Tibial nerve (tissue), 4 donors: Measurements from ENCODE around the gene NCAM1. TPM values are rescaled to one million over a fixed set of nuclear protein-coding genes. Genes with fewer than 3 reads are reported as not detected.

Experiments
- DNase-seq, 2 donors: peaks; one replicate each; pipeline ENCODE4 v3.0.0-alpha.2; 2019; ENCODE audit warnings: low spot score in 2 of 2
- H3K27ac ChIP-seq, 4 donors: fragments of 200-600 bp; sonication (generic) in 3 of 4; one replicate each; pipeline ENCODE4 v1.5.1; 2017 to 2019; ENCODE audit warnings: mild to moderate bottlenecking in 1 of 4
- H3K27me3 ChIP-seq, 2 donors: fragments of 200-600 bp; sonication (generic) in 1 of 2; one replicate each; pipeline versions ENCODE4 v1.5.1 to v1.6.0; 2017 to 2019
- H3K36me3 ChIP-seq, 3 donors: fragments of 200-600 bp; sonication (generic); one replicate each; pipeline ENCODE4 v1.5.1; 2018 to 2019
- H3K4me1 ChIP-seq, 4 donors: fragments of 200-600 bp; sonication (generic) in 3 of 4; one replicate each; pipeline ENCODE4 v1.5.1; 2017 to 2019
- H3K4me3 ChIP-seq, 4 donors: fragments of 200-600 bp; sonication (generic) in 3 of 4; one replicate each; pipeline ENCODE4 v1.5.1; 2017 to 2019; ENCODE audit warnings: mild to moderate bottlenecking in 1 of 4, moderate library complexity in 1 of 4
- H3K9me3 ChIP-seq, 4 donors: fragments of 200-600 bp; sonication (generic) in 3 of 4; one replicate each; pipeline ENCODE4 v1.5.1; 2017 to 2019
- EP300 ChIP-seq, 2 donors: sonication (generic); formaldehyde crosslinking; IDR thresholded peaks; one replicate each; pipeline ENCODE4 v1.6.1; 2017; ENCODE audit warnings: antibody characterized with exemption in 2 of 2, mild to moderate bottlenecking in 1 of 2
- POLR2A ChIP-seq, 2 donors: fragments of 450-650 bp; IDR thresholded peaks; one replicate each; pipeline ENCODE4 v1.6.1; 2017; ENCODE audit warnings: antibody characterized with exemption in 2 of 2, mild to moderate bottlenecking in 2 of 2, moderate library complexity in 2 of 2
- whole genome bisulfite sequencing, 2 donors: methylation state at CpG; one replicate each; pipeline ENCODE4 v1.1.5; 2018; 5-methylcytosine and 5-hydroxymethylcytosine counted together
- total RNA-seq, 4 donors: library from RNA; depleted of rRNA; stranded (reverse); fragments of >200 nt; gene quantifications; one replicate each; pipeline ENCODE4 v1.1.0, GENCODE V29; 2016
- TF ChIP-seq, protein P1 (sequence below), 5 experiments: fragments of 200-600 bp in 3 of 5; fragments of 450-650 bp in 2 of 5; sonication (generic) in 3 of 5; IDR thresholded peaks; one replicate each; pipeline ENCODE4 v1.5.1; 2016 to 2019; ENCODE audit warnings: antibody characterized with exemption in 5 of 5, mild to moderate bottlenecking in 3 of 5, moderate library complexity in 2 of 5

The NCAM1 gene
- total RNA-seq, 4 donors from 2014 or later: 57.3 to 121 (median 76.1) TPM

DNA sequence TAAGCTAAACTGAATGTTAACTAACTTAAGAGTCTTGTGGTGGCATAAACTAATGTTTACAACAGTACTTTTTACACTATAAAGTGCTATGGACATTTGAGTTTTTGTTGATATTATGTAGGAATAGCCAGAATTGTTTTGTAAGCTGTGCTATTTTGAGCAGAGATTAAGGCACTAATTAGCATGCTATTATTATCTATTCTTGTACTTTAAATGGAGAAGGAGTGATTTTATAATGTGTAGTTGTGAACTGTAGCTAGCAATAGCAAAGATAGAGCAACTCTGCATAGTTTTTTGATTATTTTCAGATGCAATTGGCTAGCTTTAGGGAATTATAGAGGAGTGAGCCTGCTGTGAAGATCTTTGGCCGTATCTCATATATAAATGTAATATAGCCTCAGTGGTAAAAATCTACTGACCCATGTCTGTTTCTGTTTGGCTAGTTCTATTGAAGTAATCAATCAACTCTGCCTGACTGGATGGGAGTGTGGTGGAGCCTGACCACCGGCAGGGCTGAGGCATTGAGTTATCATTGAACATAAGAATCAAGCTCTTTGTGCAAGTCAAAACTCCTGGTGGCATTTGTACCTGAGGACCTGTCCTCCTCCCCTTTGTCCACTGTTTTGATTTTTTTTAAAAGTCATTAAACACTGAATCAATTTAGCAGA is 34.3 kb downstream of the NCAM1 start:
- DNase-seq: no peak
- no peak overlapping the region for H3K4me3 ChIP-seq
- 42 to 76% methylated on average over 2 of the region's 2 CpGs for WGBS, 2 donors
- no peaks in the 10 kb centered on the region for H3K27me3 ChIP-seq
- peaks cover 0 to 9% (median 0%) of the 10 kb centered on the region in 4 donors for H3K9me3 ChIP-seq
- no peaks in the 10 kb centered on the region for H3K4me1 ChIP-seq
- H3K27ac ChIP-seq: no peak overlapping the region
- H3K36me3 ChIP-seq: no peaks in the 10 kb centered on the region
- TF ChIP-seq POLR2A (IDR thresholded peaks at IDR 0.05) (no peak), EP300 (IDR thresholded peaks at IDR 0.05) (no peak)
- TF ChIP-seq, protein P1, sequence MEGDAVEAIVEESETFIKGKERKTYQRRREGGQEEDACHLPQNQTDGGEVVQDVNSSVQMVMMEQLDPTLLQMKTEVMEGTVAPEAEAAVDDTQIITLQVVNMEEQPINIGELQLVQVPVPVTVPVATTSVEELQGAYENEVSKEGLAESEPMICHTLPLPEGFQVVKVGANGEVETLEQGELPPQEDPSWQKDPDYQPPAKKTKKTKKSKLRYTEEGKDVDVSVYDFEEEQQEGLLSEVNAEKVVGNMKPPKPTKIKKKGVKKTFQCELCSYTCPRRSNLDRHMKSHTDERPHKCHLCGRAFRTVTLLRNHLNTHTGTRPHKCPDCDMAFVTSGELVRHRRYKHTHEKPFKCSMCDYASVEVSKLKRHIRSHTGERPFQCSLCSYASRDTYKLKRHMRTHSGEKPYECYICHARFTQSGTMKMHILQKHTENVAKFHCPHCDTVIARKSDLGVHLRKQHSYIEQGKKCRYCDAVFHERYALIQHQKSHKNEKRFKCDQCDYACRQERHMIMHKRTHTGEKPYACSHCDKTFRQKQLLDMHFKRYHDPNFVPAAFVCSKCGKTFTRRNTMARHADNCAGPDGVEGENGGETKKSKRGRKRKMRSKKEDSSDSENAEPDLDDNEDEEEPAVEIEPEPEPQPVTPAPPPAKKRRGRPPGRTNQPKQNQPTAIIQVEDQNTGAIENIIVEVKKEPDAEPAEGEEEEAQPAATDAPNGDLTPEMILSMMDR (IDR thresholded peaks at IDR 0.05): no peak

DNA sequence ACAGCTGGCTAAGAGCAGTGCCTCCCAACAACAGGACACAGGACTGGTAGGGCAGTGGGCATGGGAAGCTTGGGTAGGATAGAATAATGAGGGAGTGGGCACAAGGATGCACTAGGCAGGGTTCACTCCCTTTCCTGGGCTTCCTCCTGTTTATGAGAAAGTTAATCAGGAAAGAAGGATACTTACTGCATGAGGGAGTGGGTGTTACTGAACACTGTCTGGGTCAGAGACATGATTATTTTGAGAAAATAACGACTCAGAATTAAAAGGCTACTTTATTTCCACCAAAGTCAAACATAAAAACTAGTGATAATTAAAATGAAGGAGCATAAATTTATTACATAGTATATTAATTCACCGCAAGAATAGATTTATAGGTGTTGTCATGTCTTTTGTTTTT is 35.8 kb downstream of the NCAM1 start:
- no peak for TF ChIP-seq EP300 (IDR thresholded peaks at IDR 0.05)
- TF ChIP-seq, protein P1 (IDR thresholded peaks at IDR 0.05): no peak
- TF ChIP-seq POLR2A (IDR thresholded peaks at IDR 0.05): no peak
- H3K36me3 ChIP-seq: no peaks in the 10 kb centered on the region
- H3K27me3 ChIP-seq: no peaks in the 10 kb centered on the region
- no peak overlapping the region for H3K4me3 ChIP-seq
- H3K4me1 ChIP-seq: no peaks in the 10 kb centered on the region
- WGBS, 2 donors: 66 to 67% methylated on average over 2 of the region's 2 CpGs
- H3K27ac ChIP-seq: no peak overlapping the region
- H3K9me3 ChIP-seq: peaks cover 0 to 6% (median 0%) of the 10 kb centered on the region in 4 donors
- no peak for DNase-seq

DNA sequence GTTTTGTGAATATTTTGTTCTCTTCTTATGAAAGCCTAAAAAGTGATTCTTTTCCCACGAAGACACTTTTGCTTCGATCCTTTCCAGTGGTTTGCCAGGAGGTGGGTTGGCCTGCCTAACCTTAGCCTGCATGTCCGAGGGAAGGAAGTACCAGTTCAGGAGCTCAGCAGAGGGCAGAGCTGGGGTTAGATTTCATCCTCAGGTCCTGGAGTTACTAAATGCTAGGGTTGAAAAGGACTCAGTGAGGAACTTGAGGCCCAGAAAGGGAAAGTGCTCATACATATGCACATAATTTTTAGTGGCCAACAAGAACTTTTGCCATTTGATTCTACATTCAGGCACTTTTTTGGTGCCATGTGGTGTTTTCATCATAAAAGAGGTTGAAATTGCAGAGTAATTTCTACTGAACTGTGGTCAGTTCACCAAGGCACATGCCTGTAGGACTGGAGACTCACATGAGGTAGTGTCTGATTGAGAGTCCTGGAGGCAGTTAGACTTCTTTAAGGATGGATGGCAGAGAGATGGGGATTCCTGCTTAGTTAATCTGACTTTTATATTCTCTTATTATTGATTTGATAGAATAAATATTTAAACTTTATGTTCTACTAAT is 36.7 kb downstream of the NCAM1 start:
- no peaks in the 10 kb centered on the region for H3K4me1 ChIP-seq
- H3K4me3 ChIP-seq: no peak overlapping the region
- H3K27ac ChIP-seq: no peak overlapping the region
- DNase-seq: no peak
- no peak for TF ChIP-seq POLR2A (IDR thresholded peaks at IDR 0.05)
- TF ChIP-seq, protein P1 (IDR thresholded peaks at IDR 0.05): no peak
- no peak for TF ChIP-seq EP300 (IDR thresholded peaks at IDR 0.05)
- no peaks in the 10 kb centered on the region for H3K27me3 ChIP-seq
- peaks cover 0 to 6% (median 0%) of the 10 kb centered on the region in 4 donors for H3K9me3 ChIP-seq
- WGBS, 2 donors: 65 to 69% methylated on average over 3 of the region's 3 CpGs
- no peaks in the 10 kb centered on the region for H3K36me3 ChIP-seq

- no peaks in the 10 kb centered on the region for H3K36me3 ChIP-seq
- peaks cover 0 to 2% (median 0%) of the 10 kb centered on the region in 4 donors for H3K9me3 ChIP-seq
- no peak overlapping the region for H3K4me3 ChIP-seq
- no peaks in the 10 kb centered on the region for H3K4me1 ChIP-seq
- TF ChIP-seq POLR2A (IDR thresholded peaks at IDR 0.05) (no peak), EP300 (IDR thresholded peaks at IDR 0.05) (no peak)
- TF ChIP-seq, protein P1 (IDR thresholded peaks at IDR 0.05): no peak
- no peak for DNase-seq
- H3K27me3 ChIP-seq: no peaks in the 10 kb centered on the region
- H3K27ac ChIP-seq: no peak overlapping the region
- WGBS, 2 donors: 66 to 70% methylated on average over 2 of the region's 2 CpGs
Observed at GRCh38 chr11:112999520-112999919, 38.3 kb downstream of the NCAM1 start.

GRCh38 chr11:113001709-113002108 is 40.5 kb downstream of the NCAM1 start:
- no peaks in the 10 kb centered on the region for H3K4me1 ChIP-seq
- no peak overlapping the region for H3K4me3 ChIP-seq
- TF ChIP-seq POLR2A (IDR thresholded peaks at IDR 0.05): no peak
- TF ChIP-seq, protein P1 (IDR thresholded peaks at IDR 0.05): no peak
- no peak for TF ChIP-seq EP300 (IDR thresholded peaks at IDR 0.05)
- no peaks in the 10 kb centered on the region for H3K9me3 ChIP-seq
- H3K36me3 ChIP-seq: no peaks in the 10 kb centered on the region
- no peaks in the 10 kb centered on the region for H3K27me3 ChIP-seq
- DNase-seq: no peak
- WGBS, 2 donors: 45 to 48% methylated on average over 5 of the region's 5 CpGs
- no peak overlapping the region for H3K27ac ChIP-seq
